Dendritic cell treated with granulocyte-macrophage colony-stimulating factor and Interleukin-4, amounts not matched to agents 40 ng/mL and 50 ng/mL, for 4 days (primary cell): ENCODE data around the gene MPRIP.

Source experiments
- H3K27ac Mint-ChIP-seq: one replicate; pipeline ENCODE4 v1.8.0; 2022; ENCODE audit warnings: mild to moderate bottlenecking, mixed read lengths
- H3K27me3 Mint-ChIP-seq: one replicate; pipeline ENCODE4 v1.8.0; 2022; ENCODE audit warnings: mild to moderate bottlenecking, mixed read lengths
- H3K36me3 Mint-ChIP-seq: one replicate; pipeline ENCODE4 v1.8.0; 2022; ENCODE audit warnings: low read depth, mixed read lengths
- H3K4me1 Mint-ChIP-seq: one replicate; pipeline ENCODE4 v1.8.0; 2022; ENCODE audit warnings: low read depth, mixed read lengths
- H3K4me3 Mint-ChIP-seq: one replicate; pipeline ENCODE4 v1.8.0; 2022; ENCODE audit warnings: mild to moderate bottlenecking, moderate library complexity, mixed read lengths
- H3K9me3 Mint-ChIP-seq: one replicate; pipeline ENCODE4 v1.8.0; 2022; ENCODE audit warnings: mixed read lengths
- intact Hi-C: fragments of 100-400 bp; cut with micrococcal nuclease; formaldehyde crosslinking; loops from one replicate; pipeline ENCODE4 v1.15.0; 2022

Gene MPRIP

DNA sequence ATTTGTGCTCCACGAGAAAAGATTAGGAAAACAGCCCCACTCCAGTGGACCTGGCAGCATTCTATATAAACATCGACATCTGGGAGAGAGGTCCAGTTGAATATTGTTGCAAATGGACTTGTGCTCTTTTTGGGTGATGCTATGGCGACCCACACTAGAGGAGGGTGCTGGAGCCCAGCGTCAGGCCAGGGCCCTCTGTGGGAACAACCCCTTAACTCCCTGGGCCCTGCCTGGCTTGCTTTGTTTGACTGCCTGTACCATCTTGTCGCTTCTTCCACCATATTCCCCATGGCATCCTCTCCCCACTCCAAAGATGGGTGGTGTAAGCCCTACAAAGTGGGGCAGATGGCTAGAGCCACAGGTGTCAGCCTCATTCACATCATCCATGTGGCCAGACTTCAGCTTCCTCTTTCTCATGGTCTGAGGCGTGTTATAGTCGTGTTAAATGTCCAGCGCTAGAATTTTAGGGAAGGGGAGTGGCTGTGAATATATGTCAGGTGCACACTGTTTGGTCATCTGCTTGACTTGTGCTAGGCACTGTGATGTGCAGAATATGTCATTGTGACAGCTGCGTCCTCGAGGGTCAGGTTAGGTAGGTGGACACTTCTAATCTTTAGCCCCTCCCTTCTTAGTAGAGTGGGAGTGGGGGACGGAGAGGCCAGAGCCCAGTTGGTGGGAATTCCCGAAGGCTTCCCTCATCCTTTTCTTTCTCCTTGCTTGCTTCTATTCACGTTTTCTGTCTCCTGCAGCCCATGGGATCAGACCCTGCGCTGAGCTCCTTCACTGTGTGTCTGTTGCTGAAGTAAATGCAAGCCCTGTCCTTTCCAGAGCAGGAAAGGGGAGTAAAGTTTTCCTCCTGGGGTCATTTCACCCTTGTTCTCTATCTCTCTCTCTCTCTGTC is 49.8 kb downstream of the MPRIP start:
- Mint-ChIP-seq H3K9me3 (no peaks in the 10 kb centered on the region), H3K4me3 (no peak overlapping the region), H3K4me1 (peaks cover 18% of the 10 kb centered on the region), H3K27me3 (no peaks in the 10 kb centered on the region), H3K36me3 (peaks cover 48% of the 10 kb centered on the region), H3K27ac (no peak overlapping the region)
- intact Hi-C loops: no loop called here

GRCh38 chr17:17093764-17094163 is 51.5 kb downstream of the MPRIP start:
- Mint-ChIP-seq H3K36me3 (peaks cover 43% of the 10 kb centered on the region), H3K4me3 (no peak overlapping the region), H3K27ac (no peak overlapping the region), H3K9me3 (no peaks in the 10 kb centered on the region), H3K27me3 (no peaks in the 10 kb centered on the region), H3K4me1 (peaks cover 13% of the 10 kb centered on the region)
- intact Hi-C loops: no loop called here

GRCh38 chr17:17096438-17097178 is 54.4 kb downstream of the MPRIP start:
- Mint-ChIP-seq H3K36me3 (peaks cover 24% of the 10 kb centered on the region), H3K27me3 (no peaks in the 10 kb centered on the region), H3K27ac (no peak overlapping the region), H3K4me1 (peaks cover 11% of the 10 kb centered on the region), H3K9me3 (no peaks in the 10 kb centered on the region), H3K4me3 (no peak overlapping the region)
- intact Hi-C loops: no loop called here

DNA sequence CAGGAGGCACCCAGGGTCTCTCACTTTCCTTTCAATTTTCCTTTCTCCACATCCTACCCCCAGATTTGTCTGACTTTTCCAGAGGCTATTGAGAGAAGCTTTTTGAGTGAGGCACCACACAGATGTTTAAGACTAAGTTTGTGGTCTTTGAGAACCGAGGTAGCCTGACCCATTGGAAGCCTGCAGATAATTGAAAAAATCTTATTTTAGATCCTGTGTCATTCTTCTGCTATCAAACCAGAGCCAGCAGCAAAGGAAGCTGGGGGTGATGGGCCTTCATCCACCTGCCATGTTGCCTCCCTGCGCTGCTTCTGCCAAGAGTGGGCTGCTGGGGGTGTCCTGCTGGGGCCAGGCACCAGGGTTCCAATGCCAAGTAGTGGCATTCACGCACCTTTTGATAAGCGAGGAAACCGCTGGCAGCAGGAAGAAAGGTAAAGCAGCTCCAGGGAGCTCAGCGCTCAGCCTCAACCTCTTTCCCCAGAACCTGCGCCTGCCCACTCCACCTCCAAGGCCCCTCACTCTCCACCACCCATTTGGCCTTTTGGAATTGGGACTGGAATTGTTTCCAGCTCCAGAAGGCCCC is 55.6 kb downstream of the MPRIP start:
- peaks cover 34% of the 10 kb centered on the region for H3K36me3 Mint-ChIP-seq
- no peak overlapping the region for H3K27ac Mint-ChIP-seq
- no peak overlapping the region for H3K4me3 Mint-ChIP-seq
- no peaks in the 10 kb centered on the region for H3K4me1 Mint-ChIP-seq
- intact Hi-C loops: no loop called here
- no peaks in the 10 kb centered on the region for H3K9me3 Mint-ChIP-seq
- no peaks in the 10 kb centered on the region for H3K27me3 Mint-ChIP-seq

DNA sequence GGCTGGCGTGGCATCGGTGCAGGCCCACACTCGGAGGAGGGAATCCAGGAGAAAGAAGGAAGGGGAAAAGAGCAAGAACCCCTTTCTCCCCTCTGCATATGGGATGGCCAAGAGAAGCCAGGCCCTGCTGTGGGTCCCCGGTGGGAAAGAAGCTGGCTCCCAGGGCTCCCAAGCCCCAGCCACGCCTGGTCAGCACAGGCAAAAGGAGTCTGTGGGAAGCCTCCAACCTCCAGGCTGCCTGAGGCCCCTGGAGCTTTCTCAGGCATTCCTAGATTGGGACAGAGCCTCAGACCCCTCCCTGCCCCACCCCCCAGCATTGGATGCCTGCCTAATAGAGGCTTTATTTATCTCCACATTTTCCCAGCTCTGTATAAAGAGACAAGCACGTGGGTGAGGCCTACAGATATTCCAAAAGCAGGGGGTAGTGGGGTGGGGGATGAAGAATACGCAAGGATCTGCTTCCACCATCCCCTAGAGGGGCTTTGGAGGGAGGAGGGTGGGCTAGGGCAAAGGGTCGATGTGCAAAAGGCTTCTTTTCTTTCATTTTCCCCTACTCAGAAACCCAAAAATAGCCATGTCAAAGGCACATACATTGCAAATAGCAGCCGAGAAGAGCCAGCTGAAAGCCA is 56.4 kb downstream of the MPRIP start:
- H3K9me3 Mint-ChIP-seq: no peaks in the 10 kb centered on the region
- no peaks in the 10 kb centered on the region for H3K4me1 Mint-ChIP-seq
- H3K36me3 Mint-ChIP-seq: peaks cover 34% of the 10 kb centered on the region
- H3K27me3 Mint-ChIP-seq: no peaks in the 10 kb centered on the region
- intact Hi-C loops: no loop called here
- no peak overlapping the region for H3K4me3 Mint-ChIP-seq
- H3K27ac Mint-ChIP-seq: no peak overlapping the region

DNA sequence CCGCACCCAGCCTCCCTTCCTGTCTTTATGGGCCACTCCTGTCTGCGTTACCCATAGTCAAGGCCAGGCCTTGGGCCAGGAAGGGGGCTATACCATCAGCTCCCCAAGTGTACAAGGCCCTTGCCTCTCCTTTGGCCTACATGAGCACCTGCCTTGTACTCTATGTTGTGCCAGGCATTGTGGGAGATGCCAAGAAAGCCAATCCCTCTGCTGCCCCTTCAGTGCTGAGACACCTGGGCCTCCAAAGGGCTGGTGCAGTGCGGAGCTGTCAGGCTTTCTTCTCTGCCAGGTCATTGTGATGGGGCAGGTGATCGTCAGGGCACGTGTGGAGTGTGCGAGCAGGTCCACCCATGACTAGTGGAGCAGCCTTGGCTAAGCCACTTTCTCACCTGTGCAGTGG is 59.9 kb downstream of the MPRIP start:
- Mint-ChIP-seq H3K9me3 (no peaks in the 10 kb centered on the region), H3K27ac (no peak overlapping the region)
- intact Hi-C loops: no loop called here

DNA sequence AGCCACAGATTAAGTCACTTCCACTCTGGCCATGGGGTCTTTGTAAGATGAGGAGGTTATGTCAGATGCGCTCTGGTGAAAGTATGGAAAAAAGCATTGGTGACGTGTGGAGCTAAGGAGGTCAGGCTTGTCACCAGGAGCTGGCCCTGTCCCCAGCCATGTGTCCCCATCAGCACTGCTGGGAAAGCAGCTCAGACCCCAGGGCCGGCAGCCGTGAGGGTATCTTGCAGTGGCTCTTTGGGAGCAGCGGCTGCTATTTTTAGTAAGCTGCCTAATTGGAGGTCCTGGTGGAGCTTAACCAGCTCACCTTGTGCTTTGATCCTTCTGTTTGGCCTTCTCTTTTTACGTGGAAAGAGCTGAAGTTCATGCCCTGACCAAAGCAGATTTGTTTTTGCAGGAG is 60.9 kb downstream of the MPRIP start:
- Mint-ChIP-seq H3K9me3 (no peaks in the 10 kb centered on the region), H3K4me1 (peaks cover 21% of the 10 kb centered on the region), H3K36me3 (peaks cover 25% of the 10 kb centered on the region), H3K27me3 (no peaks in the 10 kb centered on the region), H3K4me3 (no peak overlapping the region), H3K27ac (no peak overlapping the region)
- intact Hi-C loops: no loop called here

More for the DNA sequence above, 59.9 kb downstream of the MPRIP start:
- Mint-ChIP-seq H3K27me3 (no peaks in the 10 kb centered on the region), H3K4me3 (no peak overlapping the region), H3K4me1 (peaks cover 11% of the 10 kb centered on the region), H3K36me3 (peaks cover 26% of the 10 kb centered on the region)

DNA sequence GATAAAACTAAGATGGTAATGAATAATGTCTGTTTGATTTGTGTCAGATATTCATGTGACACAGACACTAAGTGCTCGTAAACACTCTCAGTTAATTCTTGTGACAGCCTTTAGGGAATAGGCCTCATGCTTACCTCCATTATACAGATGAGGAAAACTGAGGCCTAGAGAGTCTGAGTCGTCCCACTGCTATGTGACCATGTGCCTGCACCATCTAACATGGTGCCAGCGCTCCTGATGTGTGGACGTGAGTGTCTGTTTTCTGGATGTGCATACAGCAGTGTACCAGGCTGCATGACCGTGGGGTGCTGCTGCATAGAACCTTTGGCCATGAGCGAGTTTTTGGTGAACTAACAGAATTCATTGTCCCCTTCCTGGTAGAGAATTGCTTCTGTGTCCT is 61.8 kb downstream of the MPRIP start:
- Mint-ChIP-seq H3K9me3 (no peaks in the 10 kb centered on the region), H3K27ac (no peak overlapping the region), H3K27me3 (no peaks in the 10 kb centered on the region), H3K36me3 (peaks cover 23% of the 10 kb centered on the region), H3K4me1 (peaks cover 30% of the 10 kb centered on the region), H3K4me3 (no peak overlapping the region)
- intact Hi-C loops: no loop called here

GRCh38 chr17:17104494-17104893 is 62.2 kb downstream of the MPRIP start:
- H3K36me3 Mint-ChIP-seq: peaks cover 23% of the 10 kb centered on the region
- intact Hi-C loops: no loop called here
- H3K4me3 Mint-ChIP-seq: no peak overlapping the region
- no peak overlapping the region for H3K27ac Mint-ChIP-seq
- H3K9me3 Mint-ChIP-seq: no peaks in the 10 kb centered on the region
- peaks cover 35% of the 10 kb centered on the region for H3K4me1 Mint-ChIP-seq
- no peaks in the 10 kb centered on the region for H3K27me3 Mint-ChIP-seq

DNA sequence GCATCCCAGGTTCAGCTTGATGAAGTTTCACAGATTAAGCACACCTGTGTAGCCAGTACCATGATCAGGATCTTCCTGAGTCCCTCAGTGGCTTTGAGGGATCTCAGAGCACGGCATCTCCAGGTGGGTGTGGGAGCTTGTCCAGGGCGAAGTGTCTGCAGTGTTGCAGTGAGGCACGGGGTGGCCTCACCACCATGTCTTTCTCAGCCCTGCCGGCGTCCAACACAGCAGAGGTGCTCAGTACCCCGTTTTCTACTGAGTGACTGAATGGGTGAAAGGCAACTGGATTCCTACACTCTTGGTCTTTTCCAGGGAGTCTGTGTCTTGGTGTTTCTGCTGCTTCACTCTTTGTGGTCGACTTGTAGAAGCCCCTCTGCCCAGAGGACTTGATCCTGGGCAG is 63.7 kb downstream of the MPRIP start:
- no peak overlapping the region for H3K4me3 Mint-ChIP-seq
- H3K9me3 Mint-ChIP-seq: no peaks in the 10 kb centered on the region
- H3K27me3 Mint-ChIP-seq: no peaks in the 10 kb centered on the region
- H3K4me1 Mint-ChIP-seq: peaks cover 49% of the 10 kb centered on the region
- no peak overlapping the region for H3K27ac Mint-ChIP-seq
- intact Hi-C loops: no loop called here
- H3K36me3 Mint-ChIP-seq: peaks cover 23% of the 10 kb centered on the region

- no peak overlapping the region for H3K27ac Mint-ChIP-seq
- intact Hi-C loops: no loop called here
- H3K9me3 Mint-ChIP-seq: no peaks in the 10 kb centered on the region
- H3K4me3 Mint-ChIP-seq: no peak overlapping the region
- H3K36me3 Mint-ChIP-seq: peaks cover 23% of the 10 kb centered on the region
- no peaks in the 10 kb centered on the region for H3K27me3 Mint-ChIP-seq
- peaks cover 52% of the 10 kb centered on the region for H3K4me1 Mint-ChIP-seq
Observed at GRCh38 chr17:17106756-17107155, 64.5 kb downstream of the MPRIP start.

- Mint-ChIP-seq H3K27ac (no peak overlapping the region), H3K4me1 (peaks cover 52% of the 10 kb centered on the region), H3K4me3 (no peak overlapping the region), H3K9me3 (no peaks in the 10 kb centered on the region), H3K36me3 (peaks cover 18% of the 10 kb centered on the region), H3K27me3 (no peaks in the 10 kb centered on the region)
- intact Hi-C loops: no loop called here
Observed at GRCh38 chr17:17107281-17107680, 65.0 kb downstream of the MPRIP start.

DNA sequence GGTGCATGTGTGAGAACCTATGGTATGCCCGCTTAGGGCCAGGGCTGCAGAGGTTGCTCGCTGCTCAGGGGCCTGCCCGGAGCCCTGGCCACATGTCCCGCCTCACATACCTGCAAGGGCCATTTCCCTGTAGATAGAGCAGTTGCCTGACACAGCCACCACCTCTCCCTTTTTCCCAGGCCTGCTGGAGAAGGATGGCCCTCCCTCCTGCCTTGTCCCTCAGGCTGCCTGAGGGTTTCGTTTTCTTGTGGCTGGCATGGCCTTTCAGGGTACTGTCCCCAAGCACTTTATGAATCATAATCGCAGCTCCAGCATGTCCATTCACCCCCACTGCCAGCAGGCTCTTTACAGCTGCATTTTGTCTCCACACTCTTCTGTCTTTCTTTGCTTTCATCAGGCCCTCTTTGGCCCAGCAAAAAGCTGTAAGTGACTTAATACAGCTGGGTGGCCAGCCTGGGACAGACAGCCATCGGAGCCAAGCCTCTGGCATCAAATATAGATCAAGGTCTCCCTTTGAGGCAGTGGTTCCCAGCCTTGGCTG is 65.7 kb downstream of the MPRIP start:
- intact Hi-C loops: no loop called here
- no peak overlapping the region for H3K4me3 Mint-ChIP-seq
- peaks cover 52% of the 10 kb centered on the region for H3K4me1 Mint-ChIP-seq
- H3K9me3 Mint-ChIP-seq: no peaks in the 10 kb centered on the region
- H3K36me3 Mint-ChIP-seq: peaks cover 13% of the 10 kb centered on the region
- no peaks in the 10 kb centered on the region for H3K27me3 Mint-ChIP-seq
- no peak overlapping the region for H3K27ac Mint-ChIP-seq
